Measurements from ENCODE around the gene UBE2L6.

DNA sequence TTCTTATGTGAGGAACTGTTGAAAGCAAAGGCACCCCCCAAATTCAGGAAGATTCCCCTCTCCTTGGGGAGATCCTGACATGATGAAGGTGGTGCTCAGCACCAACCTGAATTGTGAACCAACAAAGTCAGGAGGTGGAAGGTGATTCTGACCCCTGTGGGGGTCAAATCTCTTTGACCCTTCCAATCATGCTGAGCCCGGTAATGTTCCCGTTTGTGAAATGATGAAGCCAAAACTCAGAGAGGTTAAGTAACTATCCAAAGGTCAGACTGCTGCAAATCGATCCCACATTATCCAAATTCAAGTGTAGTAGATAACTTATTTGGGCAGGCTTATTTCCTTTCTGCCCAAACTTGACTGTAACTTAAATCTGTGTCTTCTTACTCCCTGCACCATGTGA, 49.1 kb upstream of the UBE2L6 start:
- TF ChIP-seq, protein P1, sequence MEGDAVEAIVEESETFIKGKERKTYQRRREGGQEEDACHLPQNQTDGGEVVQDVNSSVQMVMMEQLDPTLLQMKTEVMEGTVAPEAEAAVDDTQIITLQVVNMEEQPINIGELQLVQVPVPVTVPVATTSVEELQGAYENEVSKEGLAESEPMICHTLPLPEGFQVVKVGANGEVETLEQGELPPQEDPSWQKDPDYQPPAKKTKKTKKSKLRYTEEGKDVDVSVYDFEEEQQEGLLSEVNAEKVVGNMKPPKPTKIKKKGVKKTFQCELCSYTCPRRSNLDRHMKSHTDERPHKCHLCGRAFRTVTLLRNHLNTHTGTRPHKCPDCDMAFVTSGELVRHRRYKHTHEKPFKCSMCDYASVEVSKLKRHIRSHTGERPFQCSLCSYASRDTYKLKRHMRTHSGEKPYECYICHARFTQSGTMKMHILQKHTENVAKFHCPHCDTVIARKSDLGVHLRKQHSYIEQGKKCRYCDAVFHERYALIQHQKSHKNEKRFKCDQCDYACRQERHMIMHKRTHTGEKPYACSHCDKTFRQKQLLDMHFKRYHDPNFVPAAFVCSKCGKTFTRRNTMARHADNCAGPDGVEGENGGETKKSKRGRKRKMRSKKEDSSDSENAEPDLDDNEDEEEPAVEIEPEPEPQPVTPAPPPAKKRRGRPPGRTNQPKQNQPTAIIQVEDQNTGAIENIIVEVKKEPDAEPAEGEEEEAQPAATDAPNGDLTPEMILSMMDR (conservative IDR thresholded peaks at IDR 0.05): no peak
- TF ChIP-seq EZH2 (IDR thresholded peaks at IDR 0.05; ENCODE audit: low read depth): no peak
